OCI-LY1 (cell line): ENCODE data around the gene MAP7D1.

Source experiments
- H2AFZ ChIP-seq: fragments of 200-600 bp; sonication (generic), shearing (Covaris generic); 2 replicates; pipeline ENCODE4 v1.6.0; 2014; ENCODE audit warnings: antibody characterized with exemption, mild to moderate bottlenecking, low read length
- H3F3A ChIP-seq: fragments of 200-600 bp; sonication (generic), shearing (Covaris generic); 2 replicates; pipeline ENCODE4 v1.6.0; 2014; ENCODE audit warnings: mild to moderate bottlenecking, antibody characterized with exemption, low read length, moderate library complexity; ENCODE audit not compliant: insufficient read depth
- H3K27ac ChIP-seq: fragments of 200-600 bp; sonication (generic); 2 replicates; pipeline ENCODE4 v1.5.1; 2014; ENCODE audit warnings: low read length, mixed run types, mild to moderate bottlenecking, low read depth; ENCODE audit not compliant: poor library complexity, severe bottlenecking
- H3K27me3 ChIP-seq: fragments of 200-600 bp; sonication (generic); 2 replicates; pipeline ENCODE4 v1.6.0; 2014; ENCODE audit warnings: antibody characterized with exemption, mild to moderate bottlenecking, low read length, moderate library complexity; ENCODE audit not compliant: insufficient read depth
- H3K36me3 ChIP-seq: fragments of 200-600 bp; sonication (generic); 2 replicates; pipeline ENCODE4 v1.6.1; 2014; ENCODE audit warnings: mild to moderate bottlenecking, antibody characterized with exemption, low read length, moderate library complexity, mixed read lengths; ENCODE audit not compliant: insufficient read depth
- H3K4me1 ChIP-seq: fragments of 200-600 bp; sonication (generic); 2 replicates; pipeline ENCODE4 v1.5.1; 2014; ENCODE audit warnings: mild to moderate bottlenecking, low read length, moderate library complexity; ENCODE audit not compliant: insufficient read depth, severe bottlenecking
- H3K4me2 ChIP-seq: fragments of 200-600 bp; sonication (generic), shearing (Covaris generic); 2 replicates; pipeline ENCODE4 v1.6.1; 2014; ENCODE audit warnings: low read length
- H3K4me3 ChIP-seq: fragments of 200-600 bp; sonication (generic); 2 replicates; pipeline ENCODE4 v1.5.1; 2014; ENCODE audit warnings: low read length, low read depth, mild to moderate bottlenecking, mixed read lengths; ENCODE audit not compliant: poor library complexity, severe bottlenecking
- H3K79me2 ChIP-seq: fragments of 200-600 bp; shearing (Covaris generic); 2 replicates; pipeline ENCODE4 v1.6.1; 2016; ENCODE audit warnings: mixed run types, low read length, mixed read lengths; ENCODE audit not compliant: insufficient read depth
- H3K9ac ChIP-seq: fragments of 200-600 bp; sonication (generic), shearing (Covaris generic); 2 replicates; pipeline ENCODE4 v1.6.1; 2014; ENCODE audit warnings: mild to moderate bottlenecking, low read length, mixed read lengths
- H3K9me2 ChIP-seq: fragments of 200-600 bp; sonication (generic), shearing (Covaris generic); 2 replicates; pipeline ENCODE4 v1.6.1; 2014; ENCODE audit warnings: low read depth, mild to moderate bottlenecking, low read length, mixed read lengths
- H3K9me3 ChIP-seq: fragments of 200-600 bp; shearing (Covaris generic); 2 replicates; pipeline ENCODE4 v1.6.1; 2014; ENCODE audit warnings: low read length, mixed read lengths
- H4K20me1 ChIP-seq: fragments of 200-600 bp; sonication (generic), shearing (Covaris generic); 2 replicates; pipeline ENCODE4 v1.6.0; 2016; ENCODE audit warnings: mild to moderate bottlenecking, low read length; ENCODE audit not compliant: insufficient read depth
- CTCF ChIP-seq: fragments of 200-600 bp; sonication (generic), shearing (Covaris generic); IDR thresholded peaks from 2 replicates; pipeline ENCODE4 v1.5.1; 2017; ENCODE audit warnings: mild to moderate bottlenecking, antibody characterized with exemption, low read length, moderate library complexity, mixed read lengths
- EZH2 ChIP-seq: fragments of 200-600 bp; sonication (generic), shearing (Covaris generic); IDR thresholded peaks from 2 replicates; pipeline ENCODE4 v1.8.0; 2017; ENCODE audit warnings: borderline replicate concordance, mixed run types, mild to moderate bottlenecking, antibody characterized with exemption, low read length, moderate library complexity, mixed read lengths

The MAP7D1 gene

GRCh38 chr1:36136535-36136934 lies 19.4 kb upstream of the MAP7D1 start:
- TF ChIP-seq CTCF, result no peak
- no peak for TF ChIP-seq EZH2
- H3K4me3 ChIP-seq, result no peak overlapping the region
- H3K9me3 ChIP-seq, result no peaks in the 10 kb centered on the region
- H3K79me2 ChIP-seq, result no peaks in the 10 kb centered on the region
- no peak overlapping the region for H3K27ac ChIP-seq
- no peak overlapping the region for H3K4me2 ChIP-seq
- peaks cover 40% of the 10 kb centered on the region for H3K36me3 ChIP-seq
- no peaks in the 10 kb centered on the region for H3K4me1 ChIP-seq
- no peak overlapping the region for H2AFZ ChIP-seq
- no peaks in the 10 kb centered on the region for H3K9me2 ChIP-seq
- H3K27me3 ChIP-seq, result no peaks in the 10 kb centered on the region
- no peak overlapping the region for H3K9ac ChIP-seq
- H3F3A ChIP-seq, result no peaks in the 10 kb centered on the region
- H4K20me1 ChIP-seq, result no peaks in the 10 kb centered on the region

- H3K79me2 ChIP-seq, result peaks cover 3% of the 10 kb centered on the region; the same call in 1 of the 2 replicates
- H3K27me3 ChIP-seq, result no peaks in the 10 kb centered on the region
- no peaks in the 10 kb centered on the region for H3K9me2 ChIP-seq
- no peaks in the 10 kb centered on the region for H3K9me3 ChIP-seq
- TF ChIP-seq CTCF, result no peak
- no peak for TF ChIP-seq EZH2
- H3K4me3 ChIP-seq, result no peak overlapping the region
- no peak overlapping the region for H3K9ac ChIP-seq
- no peaks in the 10 kb centered on the region for H3F3A ChIP-seq
- H3K27ac ChIP-seq, result no peak overlapping the region
- H3K4me2 ChIP-seq, result no peak overlapping the region
- H3K4me1 ChIP-seq, result no peaks in the 10 kb centered on the region
- peaks cover 42% of the 10 kb centered on the region for H3K36me3 ChIP-seq
- H4K20me1 ChIP-seq, result no peaks in the 10 kb centered on the region
- no peak overlapping the region for H2AFZ ChIP-seq
Measured at GRCh38 chr1:36137226-36137625, 18.7 kb upstream of the MAP7D1 start.

- Histone ChIP-seq H3K9me2 (no peaks in the 10 kb centered on the region), H3K4me1 (no peaks in the 10 kb centered on the region), H3K79me2 (peaks cover 6% of the 10 kb centered on the region; the same call in 1 of the 2 replicates), H3K9ac (no peak overlapping the region), H4K20me1 (no peaks in the 10 kb centered on the region), H3F3A (no peaks in the 10 kb centered on the region), H2AFZ (no peak overlapping the region), H3K9me3 (no peaks in the 10 kb centered on the region), H3K4me2 (no peak overlapping the region), H3K36me3 (peaks cover 47% of the 10 kb centered on the region), H3K4me3 (no peak overlapping the region), H3K27me3 (no peaks in the 10 kb centered on the region), H3K27ac (no peak overlapping the region)
- no peak for TF ChIP-seq CTCF
- no peak for TF ChIP-seq EZH2
Measured at GRCh38 chr1:36137776-36138175, 18.2 kb upstream of the MAP7D1 start.
